HFF-Myc (cell line): ENCODE measurements around the gene MCRS1.
A peak's percentile ranks its signal among the peaks of the same experiment; 100 is the strongest.

Source experiments
- DNase-seq: peaks from one replicate; pipeline ENCODE4 v3.0.0-alpha.2; 2011; ENCODE audit warnings: low read depth; ENCODE audit errors: extremely low read depth
- H3K4me3 ChIP-seq: replicated peaks from 2 replicates; pipeline ENCODE4 v1.5.1; 2011; ENCODE audit warnings: low read depth, mild to moderate bottlenecking, control low read depth, low read length
- TF ChIP-seq, protein P1 (sequence below): IDR thresholded peaks from 2 replicates; pipeline ENCODE4 v1.5.1; 2012; ENCODE audit warnings: mild to moderate bottlenecking, low read depth, low read length, control low read depth; ENCODE audit errors: missing control alignments

Gene MCRS1

DNA sequence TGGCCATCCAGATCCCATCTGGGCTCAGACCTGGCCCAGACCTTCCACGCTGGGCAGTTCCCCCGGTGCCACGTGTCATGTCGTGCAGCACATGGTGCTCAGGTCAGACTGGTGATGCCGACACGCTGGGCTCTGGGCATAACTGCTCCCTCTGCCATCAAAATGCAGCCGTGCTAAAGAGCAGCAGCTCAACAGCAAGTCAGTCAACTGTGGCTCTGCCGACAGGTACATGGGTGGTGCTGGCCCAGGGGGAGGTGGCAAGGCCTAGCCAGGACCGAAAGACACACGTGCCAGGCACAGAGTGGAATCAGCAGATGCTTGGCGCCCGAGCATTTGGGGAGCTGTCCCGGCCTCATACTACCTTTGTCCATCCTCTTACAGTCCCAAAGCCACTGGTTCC, 1.6 kb downstream of the MCRS1 start:
- peak overlapping the region; percentile 99 for H3K4me3 ChIP-seq
- TF ChIP-seq, protein P1, sequence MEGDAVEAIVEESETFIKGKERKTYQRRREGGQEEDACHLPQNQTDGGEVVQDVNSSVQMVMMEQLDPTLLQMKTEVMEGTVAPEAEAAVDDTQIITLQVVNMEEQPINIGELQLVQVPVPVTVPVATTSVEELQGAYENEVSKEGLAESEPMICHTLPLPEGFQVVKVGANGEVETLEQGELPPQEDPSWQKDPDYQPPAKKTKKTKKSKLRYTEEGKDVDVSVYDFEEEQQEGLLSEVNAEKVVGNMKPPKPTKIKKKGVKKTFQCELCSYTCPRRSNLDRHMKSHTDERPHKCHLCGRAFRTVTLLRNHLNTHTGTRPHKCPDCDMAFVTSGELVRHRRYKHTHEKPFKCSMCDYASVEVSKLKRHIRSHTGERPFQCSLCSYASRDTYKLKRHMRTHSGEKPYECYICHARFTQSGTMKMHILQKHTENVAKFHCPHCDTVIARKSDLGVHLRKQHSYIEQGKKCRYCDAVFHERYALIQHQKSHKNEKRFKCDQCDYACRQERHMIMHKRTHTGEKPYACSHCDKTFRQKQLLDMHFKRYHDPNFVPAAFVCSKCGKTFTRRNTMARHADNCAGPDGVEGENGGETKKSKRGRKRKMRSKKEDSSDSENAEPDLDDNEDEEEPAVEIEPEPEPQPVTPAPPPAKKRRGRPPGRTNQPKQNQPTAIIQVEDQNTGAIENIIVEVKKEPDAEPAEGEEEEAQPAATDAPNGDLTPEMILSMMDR, result no peak
- no peak for DNase-seq

GRCh38 chr12:49565406-49566265, 2.3 kb downstream of the MCRS1 start:
- TF ChIP-seq, protein P1, result no peak
- DNase-seq, result no peak
- no peak overlapping the region for H3K4me3 ChIP-seq

DNA sequence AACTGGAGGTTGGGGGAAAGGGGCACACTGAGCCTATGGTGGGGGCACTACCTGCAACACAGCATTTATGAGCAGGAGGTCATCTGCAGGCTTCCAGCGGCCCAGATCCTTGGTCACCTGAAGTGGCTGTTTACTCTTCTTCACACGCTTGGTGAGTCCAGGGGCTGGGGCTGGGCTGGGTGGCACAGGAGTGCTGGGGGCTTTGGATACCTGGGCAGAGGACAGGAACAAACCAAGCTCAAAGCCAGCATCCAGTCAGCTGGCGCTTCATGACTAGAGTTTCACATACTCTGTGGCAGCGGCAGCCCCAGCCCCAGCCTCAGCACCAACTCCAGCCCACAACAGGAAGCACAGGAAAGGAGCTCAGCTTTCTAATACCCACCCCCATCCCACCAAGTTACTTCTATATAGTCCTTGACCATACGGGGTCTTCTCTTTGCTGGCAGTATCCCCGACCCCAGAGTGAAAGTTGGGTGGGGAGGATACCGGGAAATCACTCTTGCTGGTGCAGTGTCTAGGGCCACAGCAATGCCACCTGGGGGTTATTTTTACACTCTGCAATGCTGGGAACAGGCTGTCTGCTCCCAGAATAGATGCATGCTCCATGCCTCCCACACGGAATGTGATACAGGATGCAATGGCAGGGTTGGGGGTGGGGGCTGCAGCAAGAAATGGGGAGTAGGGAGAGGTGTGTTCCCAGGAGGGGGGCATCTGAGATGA, 3.1 kb downstream of the MCRS1 start:
- TF ChIP-seq, protein P1, result no peak
- no peak overlapping the region for H3K4me3 ChIP-seq
- DNase-seq, result no peak

DNA sequence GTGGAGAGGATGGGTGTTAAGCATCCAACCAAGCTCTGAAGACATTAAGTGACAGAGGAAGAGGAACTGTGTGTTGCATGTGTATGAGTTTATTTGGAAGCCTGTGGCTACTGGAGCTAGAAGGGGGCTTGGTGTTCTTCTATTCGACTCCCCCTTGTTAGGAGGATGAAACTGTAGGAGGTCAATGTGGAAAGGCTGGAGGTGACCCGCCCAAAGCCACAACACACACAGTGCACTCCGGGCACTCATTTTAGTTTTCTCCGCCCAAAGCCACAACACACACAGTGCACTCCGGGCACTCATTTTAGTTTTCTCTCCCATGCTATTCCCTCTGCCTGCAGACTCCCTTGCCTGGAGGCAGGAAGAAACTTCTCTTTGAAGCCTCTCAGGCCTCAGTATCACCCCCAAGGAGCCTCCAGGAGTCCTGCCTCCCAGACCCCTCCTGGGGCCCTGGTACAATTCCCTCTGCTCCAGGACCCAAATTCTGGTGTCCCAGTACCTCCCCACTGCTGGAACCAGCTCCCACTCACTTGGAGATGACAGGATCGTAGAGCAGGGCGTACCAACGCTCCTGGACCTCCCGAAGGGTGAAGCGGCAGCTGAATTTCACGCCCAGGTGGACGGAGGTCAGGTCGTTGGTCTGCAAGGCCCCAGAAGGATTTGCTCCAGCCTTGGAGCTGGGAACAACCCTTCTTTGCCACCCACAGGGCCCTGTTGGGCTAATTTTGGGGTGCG, 3.8 kb downstream of the MCRS1 start:
- H3K4me3 ChIP-seq, result no peak overlapping the region
- no peak for DNase-seq
- TF ChIP-seq, protein P1, result no peak

DNA sequence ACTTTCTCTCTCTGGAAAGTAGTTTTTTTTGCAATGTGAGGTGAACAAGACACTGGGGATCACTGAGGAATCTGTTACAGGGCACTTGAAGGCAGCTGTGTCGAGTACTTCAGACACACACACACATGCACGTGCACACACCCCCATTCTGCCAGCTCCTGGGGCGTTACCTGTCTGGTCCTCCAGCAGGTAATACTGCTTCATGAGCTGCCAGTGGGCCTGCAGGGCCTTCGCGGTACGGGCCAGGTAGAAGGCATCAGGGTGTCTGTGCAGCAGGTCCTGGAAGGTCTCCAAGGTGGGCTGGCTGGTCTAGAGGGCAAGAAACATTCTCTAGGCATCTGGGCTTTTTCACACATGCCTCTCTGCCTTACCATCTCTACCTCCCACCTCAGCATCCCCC, 5.1 kb downstream of the MCRS1 start:
- TF ChIP-seq, protein P1, result no peak
- no peak overlapping the region for H3K4me3 ChIP-seq
- DNase-seq, result no peak

DNA sequence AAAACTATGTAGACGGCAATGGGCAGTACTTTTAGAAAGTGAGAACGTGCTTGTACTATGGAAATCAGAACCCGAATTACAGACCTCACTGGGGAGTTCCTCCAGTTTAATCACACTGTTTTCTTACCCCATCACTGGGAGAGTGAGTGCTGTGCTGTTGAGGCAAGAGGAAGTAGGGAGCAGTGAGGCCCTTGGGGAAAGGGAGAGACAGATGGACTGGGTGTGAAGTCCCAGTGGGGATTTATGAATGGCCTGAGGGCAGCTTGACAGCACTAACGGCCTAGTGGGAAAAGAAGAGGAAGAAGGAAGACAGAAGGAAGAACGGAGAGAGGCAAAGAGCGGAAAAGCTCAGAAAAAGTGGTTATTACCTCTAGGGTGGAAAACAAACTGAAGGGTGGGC, 5.7 kb downstream of the MCRS1 start:
- DNase-seq, result no peak
- H3K4me3 ChIP-seq, result no peak overlapping the region
- TF ChIP-seq, protein P1, result no peak
